ENCODE measurements around the gene LPP. TPM values are rescaled to one million over a fixed set of nuclear protein-coding genes. Genes with fewer than 3 reads are reported as not detected.

Gene LPP
- total RNA-seq, 2 experiments from 2014 or later, result 27.5 to 31.8 TPM

GRCh38 chr3:188204526-188204925, 50.6 kb downstream of the LPP start:
- CTCF ChIA-PET, result interaction anchor here (0.7 kb wide), 1 partner anchor 460 kb away, joined by 4 read pairs; no protein-coding TSS in a partner anchor
- H3K9me3 Mint-ChIP-seq, result no peaks in the 10 kb centered on the region
- H3K27ac Mint-ChIP-seq, result no peak overlapping the region
- H3K36me3 Mint-ChIP-seq (ENCODE audit: low read depth), result peaks cover 1% of the 10 kb centered on the region
- no peaks in the 10 kb centered on the region for H3K4me1 Mint-ChIP-seq (ENCODE audit: low read depth)
- intact Hi-C loops (cut with micrococcal nuclease), result no loop called here
- no peaks in the 10 kb centered on the region for H3K27me3 Mint-ChIP-seq (ENCODE audit: low read depth)
- no peak overlapping the region for H3K4me3 Mint-ChIP-seq
- no peak for DNase-seq

- DNase-seq, result no peak
- intact Hi-C loops (cut with micrococcal nuclease), result no loop called here
- no peaks in the 10 kb centered on the region for H3K9me3 Mint-ChIP-seq
- no peaks in the 10 kb centered on the region for H3K27me3 Mint-ChIP-seq (ENCODE audit: low read depth)
- CTCF ChIA-PET, result interaction anchor here (0.7 to 1.0 kb wide), 2 partner anchors 17 to 108 kb away, joined by 3 to 4 read pairs; no protein-coding TSS in a partner anchor
- H3K36me3 Mint-ChIP-seq (ENCODE audit: low read depth), result peaks cover 6% of the 10 kb centered on the region
- H3K4me3 Mint-ChIP-seq, result no peak overlapping the region
- H3K4me1 Mint-ChIP-seq (ENCODE audit: low read depth), result no peaks in the 10 kb centered on the region
- H3K27ac Mint-ChIP-seq, result no peak overlapping the region
Measured at GRCh38 chr3:188205992-188206416, 52.0 kb downstream of the LPP start.

GRCh38 chr3:188206787-188207186, 52.8 kb downstream of the LPP start:
- intact Hi-C loops (cut with micrococcal nuclease), result no loop called here
- H3K4me3 Mint-ChIP-seq, result no peak overlapping the region
- CTCF ChIA-PET, result interaction anchor here (0.6 kb wide), 2 partner anchors 9 to 529 kb away, joined by 3 to 6 read pairs; no protein-coding TSS in a partner anchor

GRCh38 chr3:188207941-188208515, 54.1 kb downstream of the LPP start:
- H3K9me3 Mint-ChIP-seq, result no peaks in the 10 kb centered on the region
- CTCF ChIA-PET, result interaction anchor here (0.6 kb wide), 1 partner anchor 339 kb away, joined by 4 read pairs; no protein-coding TSS in a partner anchor
- intact Hi-C loops (cut with micrococcal nuclease), result no loop called here
- H3K27me3 Mint-ChIP-seq (ENCODE audit: low read depth), result no peaks in the 10 kb centered on the region
- H3K4me3 Mint-ChIP-seq, result no peak overlapping the region
- peaks cover 7% of the 10 kb centered on the region for H3K36me3 Mint-ChIP-seq (ENCODE audit: low read depth)
- no peak for DNase-seq
- H3K4me1 Mint-ChIP-seq (ENCODE audit: low read depth), result peaks cover 2% of the 10 kb centered on the region
- no peak overlapping the region for H3K27ac Mint-ChIP-seq

More at GRCh38 chr3:188206787-188207186, 52.8 kb downstream of the LPP start:
- H3K36me3 Mint-ChIP-seq (ENCODE audit: low read depth), result peaks cover 7% of the 10 kb centered on the region
- DNase-seq, result no peak
- no peaks in the 10 kb centered on the region for H3K27me3 Mint-ChIP-seq (ENCODE audit: low read depth)
- no peak overlapping the region for H3K27ac Mint-ChIP-seq
- H3K9me3 Mint-ChIP-seq, result no peaks in the 10 kb centered on the region
- H3K4me1 Mint-ChIP-seq (ENCODE audit: low read depth), result peaks cover 2% of the 10 kb centered on the region

GRCh38 chr3:188208516-188208981, 54.6 kb downstream of the LPP start:
- H3K27me3 Mint-ChIP-seq (ENCODE audit: low read depth), result no peaks in the 10 kb centered on the region
- H3K4me1 Mint-ChIP-seq (ENCODE audit: low read depth), result peaks cover 4% of the 10 kb centered on the region
- CTCF ChIA-PET, result interaction anchor here (0.6 kb wide), 1 partner anchor 339 kb away, joined by 4 read pairs; no protein-coding TSS in a partner anchor
- H3K36me3 Mint-ChIP-seq (ENCODE audit: low read depth), result peaks cover 7% of the 10 kb centered on the region
- no peak for DNase-seq
- no peak overlapping the region for H3K27ac Mint-ChIP-seq
- H3K4me3 Mint-ChIP-seq, result no peak overlapping the region
- intact Hi-C loops (cut with micrococcal nuclease), result no loop called here
- no peaks in the 10 kb centered on the region for H3K9me3 Mint-ChIP-seq

- no peak overlapping the region for H3K4me3 Mint-ChIP-seq
- H3K27ac Mint-ChIP-seq, result no peak overlapping the region
- H3K36me3 Mint-ChIP-seq (ENCODE audit: low read depth), result peaks cover 7% of the 10 kb centered on the region
- CTCF ChIA-PET, result no interaction called here
- intact Hi-C loops (cut with micrococcal nuclease), result no loop called here
- H3K27me3 Mint-ChIP-seq (ENCODE audit: low read depth), result no peaks in the 10 kb centered on the region
- H3K9me3 Mint-ChIP-seq, result no peaks in the 10 kb centered on the region
- DNase-seq, result no peak
- peaks cover 9% of the 10 kb centered on the region for H3K4me1 Mint-ChIP-seq (ENCODE audit: low read depth)
Measured at GRCh38 chr3:188209034-188209433, 55.1 kb downstream of the LPP start.

GRCh38 chr3:188209740-188210139, 55.8 kb downstream of the LPP start:
- no peak for DNase-seq
- Mint-ChIP-seq H3K4me3 (no peak overlapping the region), H3K4me1 (ENCODE audit: low read depth) (peaks cover 16% of the 10 kb centered on the region), H3K9me3 (no peaks in the 10 kb centered on the region), H3K36me3 (ENCODE audit: low read depth) (peaks cover 7% of the 10 kb centered on the region), H3K27me3 (ENCODE audit: low read depth) (no peaks in the 10 kb centered on the region), H3K27ac (no peak overlapping the region)
- intact Hi-C loops (cut with micrococcal nuclease), result no loop called here
- CTCF ChIA-PET, result no interaction called here

- Mint-ChIP-seq H3K9me3 (no peaks in the 10 kb centered on the region), H3K4me1 (ENCODE audit: low read depth) (peaks cover 24% of the 10 kb centered on the region), H3K36me3 (ENCODE audit: low read depth) (peaks cover 7% of the 10 kb centered on the region), H3K27me3 (ENCODE audit: low read depth) (no peaks in the 10 kb centered on the region), H3K27ac (no peak overlapping the region), H3K4me3 (no peak overlapping the region)
- intact Hi-C loops (cut with micrococcal nuclease), result no loop called here
- CTCF ChIA-PET, result no interaction called here
- no peak for DNase-seq
Measured at GRCh38 chr3:188211476-188211875, 57.5 kb downstream of the LPP start.

GRCh38 chr3:188212308-188212969, 58.5 kb downstream of the LPP start:
- no peak overlapping the region for H3K27ac Mint-ChIP-seq
- H3K36me3 Mint-ChIP-seq (ENCODE audit: low read depth), result peaks cover 7% of the 10 kb centered on the region
- CTCF ChIA-PET, result no interaction called here
- H3K9me3 Mint-ChIP-seq, result no peaks in the 10 kb centered on the region
- intact Hi-C loops (cut with micrococcal nuclease), result no loop called here
- no peak for DNase-seq
- H3K4me1 Mint-ChIP-seq (ENCODE audit: low read depth), result peaks cover 33% of the 10 kb centered on the region
- no peak overlapping the region for H3K4me3 Mint-ChIP-seq
- H3K27me3 Mint-ChIP-seq (ENCODE audit: low read depth), result no peaks in the 10 kb centered on the region

- CTCF ChIA-PET, result interaction anchor here (0.6 kb wide), 1 partner anchor 12 kb away, joined by 3 read pairs; no protein-coding TSS in a partner anchor
Measured at GRCh38 chr3:188214442-188214841, 60.5 kb downstream of the LPP start.

GRCh38 chr3:188215129-188215528, 61.2 kb downstream of the LPP start:
- Mint-ChIP-seq H3K9me3 (no peaks in the 10 kb centered on the region), H3K36me3 (ENCODE audit: low read depth) (peaks cover 5% of the 10 kb centered on the region), H3K4me3 (no peak overlapping the region), H3K4me1 (ENCODE audit: low read depth) (peaks cover 35% of the 10 kb centered on the region), H3K27me3 (ENCODE audit: low read depth) (no peaks in the 10 kb centered on the region), H3K27ac (no peak overlapping the region)
- intact Hi-C loops (cut with micrococcal nuclease), result no loop called here
- CTCF ChIA-PET, result interaction anchor here (0.6 kb wide), 1 partner anchor 166 kb away, joined by 3 read pairs; no protein-coding TSS in a partner anchor
- no peak for DNase-seq

More at GRCh38 chr3:188214442-188214841, 60.5 kb downstream of the LPP start:
- Mint-ChIP-seq H3K27ac (no peak overlapping the region), H3K4me3 (no peak overlapping the region), H3K27me3 (ENCODE audit: low read depth) (no peaks in the 10 kb centered on the region), H3K9me3 (no peaks in the 10 kb centered on the region), H3K36me3 (ENCODE audit: low read depth) (peaks cover 7% of the 10 kb centered on the region), H3K4me1 (ENCODE audit: low read depth) (peaks cover 35% of the 10 kb centered on the region)
- no peak for DNase-seq
- intact Hi-C loops (cut with micrococcal nuclease), result no loop called here

GRCh38 chr3:188217011-188217463, 63.1 kb downstream of the LPP start:
- Mint-ChIP-seq H3K4me1 (ENCODE audit: low read depth) (peaks cover 33% of the 10 kb centered on the region), H3K9me3 (no peaks in the 10 kb centered on the region), H3K36me3 (ENCODE audit: low read depth) (peaks cover 1% of the 10 kb centered on the region), H3K27ac (no peak overlapping the region), H3K27me3 (ENCODE audit: low read depth) (no peaks in the 10 kb centered on the region), H3K4me3 (no peak overlapping the region)
- intact Hi-C loops (cut with micrococcal nuclease), result no loop called here
- DNase-seq, result peak; percentile 21
- CTCF ChIA-PET, result interaction anchor here (0.6 kb wide), 1 partner anchor 17 kb away, joined by 3 read pairs; no protein-coding TSS in a partner anchor

All from activated naive CD4-positive, alpha-beta T cell treated with anti-CD3 and anti-CD28 coated beads for 36 hours (primary cell).